SH-SY5Y (cell line): Measurements from ENCODE around the gene ZNF277.

Experiments
- GATA2 ChIP-seq: IDR thresholded peaks from 2 replicates; pipeline ENCODE4 v1.6.1; 2011; ENCODE audit warnings: mild to moderate bottlenecking, low read depth, low read length
- GATA3 ChIP-seq: IDR thresholded peaks from 2 replicates; pipeline ENCODE4 v1.6.1; 2011; ENCODE audit warnings: low read depth, mild to moderate bottlenecking, low read length, moderate library complexity

Gene ZNF277

DNA sequence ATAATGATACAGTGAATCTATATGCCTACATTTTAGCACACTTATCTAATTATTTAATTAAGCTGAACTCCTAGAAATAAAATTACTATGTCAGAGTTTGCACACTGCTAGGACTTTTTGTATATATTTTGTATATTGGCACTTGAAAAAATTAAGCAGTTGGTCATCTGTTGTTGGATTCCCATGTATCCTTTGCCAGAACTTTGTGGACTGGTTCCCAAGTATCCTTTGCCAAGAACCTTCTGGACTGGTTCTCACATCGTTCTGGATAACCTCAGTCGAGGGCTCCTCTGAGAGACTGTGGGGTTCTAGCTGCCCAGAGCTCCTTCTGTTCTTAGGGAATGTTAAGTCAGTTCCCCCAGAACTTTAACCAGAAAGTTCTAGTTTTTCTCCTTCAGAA lies 135.0 kb downstream of the ZNF277 start:
- TF ChIP-seq GATA2 (no peak), GATA3 (no peak)

DNA sequence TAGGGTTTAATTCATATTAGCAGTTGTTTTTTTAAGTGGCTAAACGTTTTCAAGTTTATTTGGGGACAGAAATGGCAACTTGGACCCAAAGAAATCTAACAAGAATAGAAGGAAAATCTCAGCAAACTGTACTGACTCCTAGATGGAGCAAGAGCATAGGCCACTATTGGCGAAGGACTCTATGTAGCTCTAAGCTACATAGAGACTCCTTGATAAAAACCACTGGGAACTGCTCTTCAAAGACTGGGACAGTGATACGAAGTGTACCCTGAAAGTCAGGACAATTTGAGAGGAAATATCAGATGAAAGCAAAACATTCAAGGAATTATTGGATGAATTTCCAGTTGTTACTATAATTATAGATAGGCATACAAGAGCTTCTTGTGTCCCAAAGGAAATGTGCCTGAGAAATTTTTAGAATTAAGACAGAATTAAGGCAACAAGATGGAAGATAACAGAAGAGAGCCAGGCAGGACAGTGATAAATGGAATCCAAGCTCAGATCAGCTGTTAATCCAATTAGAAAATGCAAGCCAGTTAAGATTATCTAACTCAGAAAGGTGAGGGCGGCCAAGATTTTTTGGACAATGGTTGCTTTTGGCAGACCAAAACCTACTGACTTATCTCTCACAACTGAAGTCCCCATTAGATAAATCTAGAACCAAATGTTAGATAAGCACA lies 140.0 kb downstream of the ZNF277 start:
- TF ChIP-seq GATA2 (0 out of 2 replicates have a peak, but pooled peaks have one; percentile 33), GATA3 (no peak)

DNA sequence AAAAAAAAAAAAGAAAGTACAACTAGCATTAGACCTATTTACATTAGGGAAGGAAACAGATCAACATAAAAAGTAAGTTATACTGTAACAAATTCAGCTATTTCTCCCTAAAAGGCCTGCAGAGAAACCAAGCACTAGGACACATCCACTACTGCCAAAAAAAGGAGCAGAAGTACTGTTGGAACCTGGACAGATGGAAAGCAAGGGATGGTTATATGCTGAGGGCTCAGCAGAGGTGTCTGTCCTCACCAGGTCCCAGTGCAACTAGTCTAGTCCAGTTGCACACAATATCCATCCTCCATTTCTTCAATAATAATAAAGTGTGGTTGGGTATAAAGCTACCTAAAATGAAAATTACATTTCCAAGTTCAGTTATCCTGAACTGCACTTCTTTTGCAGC lies 140.6 kb downstream of the ZNF277 start:
- TF ChIP-seq GATA2 (no peak), GATA3 (no peak)

DNA sequence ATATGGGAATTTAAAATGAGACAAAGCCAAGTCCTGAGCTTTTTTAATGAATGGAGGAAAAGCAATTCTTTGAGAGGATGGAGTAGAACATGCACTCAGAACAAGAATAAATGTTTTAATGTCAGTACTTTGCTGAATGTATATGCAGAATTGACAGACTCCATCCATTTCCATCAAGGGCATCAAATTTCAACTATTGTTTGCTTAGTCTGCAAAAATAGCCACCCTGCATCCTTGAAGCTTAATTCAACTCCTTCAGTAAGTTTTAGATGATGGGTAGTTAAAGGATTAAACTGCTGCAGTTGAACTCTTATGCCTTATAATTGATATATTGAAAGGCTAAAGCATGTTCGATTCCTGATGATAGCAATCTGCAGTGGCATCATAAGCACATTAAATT lies 144.1 kb downstream of the ZNF277 start:
- TF ChIP-seq GATA3 (no peak), GATA2 (no peak)

DNA sequence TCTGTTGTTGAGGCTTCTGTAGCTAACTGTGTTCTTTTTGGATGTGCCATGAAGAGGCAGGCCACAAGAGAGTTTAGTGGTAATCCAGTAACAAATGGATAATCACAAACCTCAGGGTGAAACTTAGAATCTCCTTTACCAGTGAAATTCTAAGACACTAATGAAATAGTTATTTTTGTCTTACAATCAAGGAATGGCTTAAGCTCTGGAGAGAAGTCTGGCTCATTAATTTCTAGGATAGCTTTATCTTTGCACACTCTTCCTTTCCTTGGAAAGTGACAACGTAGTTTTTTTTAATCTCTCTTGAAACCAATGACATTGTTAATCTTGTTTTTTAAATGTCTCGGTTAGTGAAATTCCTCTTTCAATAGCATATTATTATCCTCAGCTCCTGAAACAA lies 150.1 kb downstream of the ZNF277 start:
- TF ChIP-seq GATA3 (no peak), GATA2 (no peak)

DNA sequence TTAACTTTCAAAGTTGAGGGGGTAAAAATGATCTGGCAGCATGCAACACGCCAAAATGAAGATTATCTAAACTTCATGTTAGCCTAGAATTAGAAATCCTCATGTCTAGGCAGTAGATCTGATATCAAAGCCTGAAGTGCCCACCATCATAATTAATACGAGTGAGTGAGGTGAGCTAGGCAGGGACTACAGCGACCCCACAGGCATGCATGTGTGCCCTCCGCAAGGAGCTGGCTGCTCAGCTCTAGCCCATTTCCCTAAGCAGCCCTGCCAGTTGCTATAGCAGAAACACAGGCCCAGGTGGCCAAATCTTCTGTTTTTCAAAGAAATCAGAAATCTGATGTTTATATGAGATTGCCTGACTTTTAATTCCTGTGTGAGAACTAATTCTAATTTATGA lies 150.6 kb downstream of the ZNF277 start:
- no peak for TF ChIP-seq GATA3
- no peak for TF ChIP-seq GATA2

DNA sequence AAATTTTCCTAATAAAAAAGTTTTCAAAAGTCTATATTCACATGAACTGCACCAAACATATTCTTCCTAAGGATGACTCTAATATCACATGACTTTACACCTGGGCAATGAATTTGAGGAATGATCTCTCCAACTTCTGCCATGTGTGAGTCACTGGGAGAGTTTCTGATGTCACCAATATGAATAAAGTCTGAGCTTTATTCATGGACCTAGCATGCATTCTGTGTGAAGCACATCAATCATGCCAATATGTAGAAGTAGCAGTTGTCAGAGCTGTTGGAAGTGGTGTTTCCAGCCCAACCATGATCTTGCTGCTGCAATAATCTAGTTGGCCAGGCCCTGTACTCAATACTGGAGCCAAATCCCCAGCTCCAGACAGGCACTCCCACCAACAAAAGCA lies 152.0 kb downstream of the ZNF277 start:
- TF ChIP-seq GATA3 (no peak), GATA2 (no peak)

DNA sequence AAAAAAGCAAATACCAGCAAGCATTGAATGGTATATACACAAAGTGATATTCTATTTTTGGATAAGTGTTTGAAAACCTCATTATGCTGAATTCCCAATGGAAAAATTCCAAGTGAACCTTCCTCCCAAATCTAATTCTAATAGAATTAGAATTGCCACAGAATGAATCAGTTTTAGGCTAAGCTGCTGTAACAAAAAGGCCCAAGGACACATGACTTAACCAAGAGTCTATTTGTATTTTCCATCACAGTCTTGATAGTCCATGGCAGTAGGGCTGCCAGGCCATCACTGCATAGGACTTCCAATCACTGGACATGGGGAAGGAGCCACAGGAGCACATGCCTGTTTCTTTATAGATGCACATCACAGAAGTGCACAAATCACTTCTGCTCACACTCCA lies 152.6 kb downstream of the ZNF277 start:
- TF ChIP-seq GATA2 = no peak
- no peak for TF ChIP-seq GATA3

DNA sequence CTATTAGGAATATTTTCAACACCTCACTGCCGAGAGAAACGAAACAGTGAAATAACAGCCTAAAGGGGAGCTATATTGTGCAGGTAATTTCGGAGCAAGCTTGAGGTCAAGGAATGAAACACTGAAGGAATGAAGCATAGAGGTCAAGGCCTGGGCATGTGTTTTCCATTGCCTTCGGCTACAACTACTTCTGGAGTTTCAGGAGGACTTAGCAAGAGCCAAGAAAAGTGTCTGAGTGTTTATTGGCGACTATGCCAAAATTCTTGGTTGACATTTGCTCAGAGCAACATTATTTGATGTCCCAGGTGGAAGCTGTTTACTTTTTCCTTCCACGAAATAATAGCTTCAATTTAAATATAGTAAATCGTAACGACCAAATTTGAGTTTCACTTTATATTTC lies 154.2 kb downstream of the ZNF277 start:
- TF ChIP-seq GATA3 = no peak
- TF ChIP-seq GATA2 = no peak

DNA sequence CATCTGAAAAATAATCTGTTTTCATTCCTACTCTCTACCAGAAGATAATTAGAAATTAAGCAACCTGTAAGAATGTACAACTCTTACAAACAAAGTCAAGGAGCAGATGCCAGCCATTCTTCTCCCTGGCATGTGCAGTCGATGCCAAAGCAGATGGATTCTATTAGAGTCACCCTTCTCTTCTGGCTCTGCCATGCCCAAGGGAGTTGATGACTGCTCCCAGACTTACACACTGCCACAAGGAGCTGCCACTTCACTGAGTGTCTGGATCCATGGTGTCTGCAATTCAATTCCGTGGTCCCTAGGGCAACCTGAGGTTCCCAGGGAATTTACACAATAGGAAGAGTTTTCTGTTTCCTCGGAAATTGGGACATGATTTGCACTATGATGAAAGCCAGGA lies 154.7 kb downstream of the ZNF277 start:
- no peak for TF ChIP-seq GATA2
- TF ChIP-seq GATA3 = no peak

DNA sequence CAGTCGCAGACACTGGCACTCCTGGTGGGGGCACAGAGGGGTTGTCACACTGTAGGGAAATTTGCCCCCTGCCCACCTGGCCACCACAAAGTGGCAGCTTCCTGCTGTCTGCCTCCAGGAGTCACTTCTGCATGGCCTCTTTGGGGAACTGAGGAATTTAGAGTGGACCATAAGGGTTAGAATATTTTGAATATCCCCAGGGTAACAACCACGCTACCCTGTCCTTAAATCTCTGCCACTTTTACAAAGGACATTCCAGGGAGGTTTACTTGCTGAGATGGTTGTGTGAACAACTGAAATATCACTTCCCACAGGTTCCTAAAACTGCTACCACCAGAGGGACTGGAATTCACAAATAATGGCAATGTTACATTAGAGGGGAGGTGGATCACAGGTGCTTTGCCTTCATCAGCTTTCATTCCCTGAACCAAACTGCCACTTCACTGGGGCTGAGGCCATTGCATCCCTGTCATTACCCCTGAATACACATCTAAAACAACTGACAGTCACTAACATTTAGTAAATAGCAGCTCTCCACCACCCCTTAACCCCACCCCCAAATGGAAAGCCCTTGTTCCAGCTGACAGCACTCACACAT lies 155.7 kb downstream of the ZNF277 start:
- TF ChIP-seq GATA3 (no peak), GATA2 (no peak)

DNA sequence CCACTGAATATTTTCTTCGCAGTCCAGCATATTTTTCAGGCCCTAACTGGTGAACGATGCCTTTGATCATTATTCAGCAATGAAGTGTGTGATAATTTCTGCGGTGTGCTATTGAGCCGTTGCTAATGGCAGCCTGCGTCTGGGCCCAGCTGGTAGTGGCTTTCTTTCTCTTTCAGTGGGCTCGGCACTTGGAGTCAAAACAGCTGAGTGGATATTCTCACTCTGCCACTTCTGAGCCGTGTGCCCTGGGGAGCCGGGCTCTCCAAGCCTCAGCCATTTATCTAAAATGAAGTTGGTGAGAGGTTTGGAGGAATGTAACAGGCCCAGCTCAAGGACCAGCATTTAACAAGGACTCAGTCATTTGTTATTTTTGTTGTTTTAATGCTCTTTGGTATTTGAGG lies 156.2 kb downstream of the ZNF277 start:
- TF ChIP-seq GATA3 = no peak
- TF ChIP-seq GATA2 = no peak

DNA sequence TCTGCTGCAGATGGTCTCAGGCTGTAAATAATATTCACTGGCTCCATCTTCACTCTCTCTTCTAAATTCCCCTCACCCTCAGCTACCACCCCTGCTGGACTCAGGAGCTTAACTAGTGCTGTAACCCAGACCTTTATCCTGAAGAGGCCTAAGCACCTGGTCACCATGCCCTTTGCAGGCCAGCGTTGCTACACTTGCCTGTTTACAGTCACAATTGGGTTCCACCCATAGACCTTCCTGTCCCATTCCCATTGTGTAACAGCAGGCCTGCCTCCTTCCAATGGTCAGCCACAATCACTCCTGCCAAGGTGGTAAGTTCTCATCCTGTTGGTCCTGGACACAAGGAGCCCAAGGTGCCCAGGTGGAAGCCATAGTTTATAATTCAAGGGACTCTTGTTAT lies 157.9 kb downstream of the ZNF277 start:
- TF ChIP-seq GATA2 = no peak
- no peak for TF ChIP-seq GATA3

DNA sequence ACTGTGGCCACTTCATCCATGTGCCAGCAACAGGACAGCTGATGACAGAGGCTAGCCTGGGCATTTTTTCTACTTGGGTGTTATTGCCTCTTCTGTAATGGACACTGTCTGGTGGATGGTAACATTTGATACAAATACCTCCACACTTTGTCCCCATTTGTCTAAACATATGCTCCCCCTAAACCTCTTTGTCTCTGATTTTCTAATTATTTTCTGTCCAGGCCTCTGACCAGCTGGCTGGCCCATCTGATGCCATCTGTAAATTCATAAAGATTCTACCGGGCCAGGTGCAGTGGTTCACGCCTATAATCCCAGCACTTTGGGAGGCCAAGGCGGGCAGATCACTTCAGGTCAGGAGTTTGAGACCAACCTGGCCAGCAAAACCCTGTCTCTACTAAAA lies 159.1 kb downstream of the ZNF277 start:
- TF ChIP-seq GATA2 = no peak
- no peak for TF ChIP-seq GATA3

DNA sequence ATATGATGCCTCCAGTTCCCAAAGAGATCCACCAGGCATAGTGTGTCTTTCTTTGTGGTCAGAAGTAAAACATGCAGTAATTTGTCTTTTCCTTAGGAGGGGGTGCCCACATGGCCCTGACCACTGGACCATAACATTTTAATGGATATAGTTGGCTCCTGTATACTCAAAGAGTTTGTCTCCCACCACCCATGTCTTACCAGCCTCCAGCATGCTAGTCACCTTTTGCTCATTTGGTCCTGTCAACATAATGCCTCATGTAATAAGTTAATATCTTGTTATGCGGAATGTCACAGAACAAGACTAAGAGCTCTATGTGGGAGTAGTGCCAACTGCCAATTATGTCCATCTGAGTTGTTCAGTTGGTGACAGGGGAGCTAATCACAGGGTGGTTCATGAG lies 160.4 kb downstream of the ZNF277 start:
- TF ChIP-seq GATA2 (no peak), GATA3 (no peak)
